GM23338 (cell line): ENCODE measurements around the gene ZNF155. TPM values are rescaled to one million over a fixed set of nuclear protein-coding genes. Genes with fewer than 3 reads are reported as not detected.

Source experiments
- ATAC-seq: fragments of 200-7000 bp; cut with Tn5 transposase; 3 replicates; pipeline ENCODE4 v1.9.1; 2020
- DNase-seq: peaks from one replicate; pipeline ENCODE4 v3.0.0-alpha.2; 2015; ENCODE audit warnings: low spot score
- H2AFZ ChIP-seq: fragments of 200-600 bp; sonication (generic); 2 replicates; pipeline ENCODE4 v1.8.0; 2016; ENCODE audit warnings: antibody characterized with exemption, mild to moderate bottlenecking, moderate library complexity
- H3F3A ChIP-seq: fragments of 200-600 bp; sonication (generic); replicated peaks from 2 replicates; pipeline ENCODE4 v1.8.0; 2017; ENCODE audit warnings: antibody characterized with exemption, mixed run types, low read depth
- H3K27ac ChIP-seq: fragments of 200-600 bp; sonication (generic); 2 replicates; pipeline ENCODE4 v1.6.1; 2016; ENCODE audit warnings: low read depth
- H3K27me3 ChIP-seq: fragments of 200-600 bp; sonication (generic); 2 replicates; pipeline ENCODE4 v1.8.0; 2016; ENCODE audit warnings: mild to moderate bottlenecking, mixed run types, moderate library complexity; ENCODE audit not compliant: insufficient read depth
- H3K36me3 ChIP-seq: fragments of 200-600 bp; sonication (generic); 2 replicates; pipeline ENCODE4 v1.8.0; 2016; ENCODE audit warnings: mild to moderate bottlenecking; ENCODE audit not compliant: insufficient read depth
- H3K4me1 ChIP-seq: fragments of 200-600 bp; sonication (generic); 2 replicates; pipeline ENCODE4 v1.8.0; 2016; ENCODE audit warnings: mild to moderate bottlenecking, moderate library complexity; ENCODE audit not compliant: insufficient read depth
- H3K4me2 ChIP-seq: fragments of 200-600 bp; sonication (generic); 2 replicates; pipeline ENCODE4 v1.7.1; 2017; ENCODE audit warnings: mixed run types
- H3K4me3 ChIP-seq: fragments of 200-600 bp; sonication (generic); 2 replicates; pipeline ENCODE4 v1.6.1; 2016; ENCODE audit warnings: mixed run types
- H3K79me2 ChIP-seq: fragments of 200-600 bp; sonication (generic); replicated peaks from 2 replicates; pipeline ENCODE4 v1.8.0; 2017; ENCODE audit warnings: mild to moderate bottlenecking; ENCODE audit not compliant: insufficient read depth
- H3K9me2 ChIP-seq: fragments of 200-600 bp; sonication (generic); 2 replicates; pipeline ENCODE4 v1.8.0; 2017; ENCODE audit not compliant: insufficient read depth
- H4K20me1 ChIP-seq: fragments of 200-600 bp; sonication (generic); replicated peaks from 2 replicates; pipeline ENCODE4 v1.8.0; 2017; ENCODE audit warnings: mild to moderate bottlenecking; ENCODE audit not compliant: insufficient read depth
- H3K27ac Mint-ChIP-seq: 2 replicates; pipeline ENCODE4 v1.8.0; 2020; ENCODE audit warnings: inconsistent platforms, mild to moderate bottlenecking, moderate library complexity, mixed read lengths
- H3K27me3 Mint-ChIP-seq: 3 replicates; pipeline ENCODE4 v1.8.0; 2022; ENCODE audit warnings: low read depth, mild to moderate bottlenecking, moderate library complexity, mixed read lengths, inconsistent platforms; ENCODE audit not compliant: insufficient read depth, poor library complexity
- H3K36me3 Mint-ChIP-seq: 3 replicates; pipeline ENCODE4 v1.8.0; 2021; ENCODE audit warnings: low read depth, mild to moderate bottlenecking, inconsistent platforms, moderate library complexity, mixed read lengths
- H3K4me1 Mint-ChIP-seq: 3 replicates; pipeline ENCODE4 v1.8.0; 2020; ENCODE audit warnings: mild to moderate bottlenecking, inconsistent platforms, mixed read lengths
- H3K4me3 Mint-ChIP-seq: 3 replicates; pipeline ENCODE4 v1.8.0; 2021; ENCODE audit warnings: moderate library complexity, mild to moderate bottlenecking, inconsistent platforms, mixed read lengths
- H3K9me3 Mint-ChIP-seq: 3 replicates; pipeline ENCODE4 v1.8.0; 2020; ENCODE audit warnings: moderate library complexity, mild to moderate bottlenecking, inconsistent platforms, mixed read lengths
- CREB1 ChIP-seq: fragments of 250-450 bp; sonication (Bioruptor Pico); IDR thresholded peaks from 2 replicates; pipeline ENCODE4 v1.5.0; 2020; ENCODE audit warnings: low read depth, mild to moderate bottlenecking, moderate library complexity
- CTCF ChIP-seq, 2 experiments: fragments of 200-600 bp in 1 of 2; sonication (generic) in 1 of 2; conservative IDR thresholded peaks; 2 replicates each; pipeline versions ENCODE4 v1.5.1 to v1.6.1; 2016 to 2017; ENCODE audit warnings: antibody characterized with exemption in 2 of 2, low read depth in 2 of 2, mild to moderate bottlenecking in 2 of 2, moderate library complexity in 1 of 2
- EZH2phosphoT487 ChIP-seq: fragments of 200-600 bp; sonication (generic); IDR thresholded peaks from one replicate; pipeline ENCODE4 v1.8.1; 2018; ENCODE audit warnings: antibody characterized with exemption; ENCODE audit not compliant: unreplicated experiment
- JUNB ChIP-seq: IDR thresholded peaks from one replicate; pipeline ENCODE4 v1.6.1; 2016; ENCODE audit warnings: antibody characterized with exemption; ENCODE audit not compliant: unreplicated experiment
- NANOG ChIP-seq: IDR thresholded peaks from 2 replicates; pipeline ENCODE4 v1.6.1; 2016; ENCODE audit warnings: antibody characterized with exemption, borderline replicate concordance
- POLR2AphosphoS5 ChIP-seq: IDR thresholded peaks from 2 replicates; pipeline ENCODE4 v1.6.1; 2016; ENCODE audit warnings: antibody characterized with exemption, low read depth
- ZNF114 ChIP-seq: fragments of 250-450 bp; sonication (Bioruptor Pico); IDR thresholded peaks from 2 replicates; pipeline ENCODE4 v1.5.0; 2020; ENCODE audit warnings: mild to moderate bottlenecking, moderate library complexity
- ZNF331 ChIP-seq: fragments of 250-450 bp; sonication (Bioruptor Pico); IDR thresholded peaks from 2 replicates; pipeline ENCODE4 v1.5.0; 2020; ENCODE audit warnings: low read depth, mild to moderate bottlenecking, moderate library complexity
- polyA plus RNA-seq: library from polyadenylated mRNA; unstranded; fragments of >200 nt; fragmentation: Nextera tagmentation; extraction: Ambion mirVana; gene quantifications from 2 replicates; pipeline ENCODE4 v1.2.1, GENCODE V29; 2016
- total RNA-seq: library from RNA; depleted of rRNA; stranded (reverse); fragments of >200 nt; shearing (Covaris generic); gene quantifications from 2 replicates; pipeline ENCODE4 v1.2.3, GENCODE V29; 2014
- TF ChIP-seq, protein P1 (sequence below): IDR thresholded peaks from one replicate; pipeline ENCODE4 v1.6.1; 2018; ENCODE audit warnings: antibody characterized with exemption; ENCODE audit not compliant: unreplicated experiment
- TF ChIP-seq, protein P2 (sequence below): IDR thresholded peaks from 2 replicates; pipeline ENCODE4 v1.6.1; 2016; ENCODE audit warnings: antibody characterized with exemption

The ZNF155 gene
- total and polyA plus RNA-seq, 2 experiments from 2014 or later, result 3.8 to 6.0 TPM

- TF ChIP-seq CTCF (conservative IDR thresholded peaks at IDR 0.05; ENCODE audit: low read depth in 2 of 2), result no peak
- TF ChIP-seq, protein P1, sequence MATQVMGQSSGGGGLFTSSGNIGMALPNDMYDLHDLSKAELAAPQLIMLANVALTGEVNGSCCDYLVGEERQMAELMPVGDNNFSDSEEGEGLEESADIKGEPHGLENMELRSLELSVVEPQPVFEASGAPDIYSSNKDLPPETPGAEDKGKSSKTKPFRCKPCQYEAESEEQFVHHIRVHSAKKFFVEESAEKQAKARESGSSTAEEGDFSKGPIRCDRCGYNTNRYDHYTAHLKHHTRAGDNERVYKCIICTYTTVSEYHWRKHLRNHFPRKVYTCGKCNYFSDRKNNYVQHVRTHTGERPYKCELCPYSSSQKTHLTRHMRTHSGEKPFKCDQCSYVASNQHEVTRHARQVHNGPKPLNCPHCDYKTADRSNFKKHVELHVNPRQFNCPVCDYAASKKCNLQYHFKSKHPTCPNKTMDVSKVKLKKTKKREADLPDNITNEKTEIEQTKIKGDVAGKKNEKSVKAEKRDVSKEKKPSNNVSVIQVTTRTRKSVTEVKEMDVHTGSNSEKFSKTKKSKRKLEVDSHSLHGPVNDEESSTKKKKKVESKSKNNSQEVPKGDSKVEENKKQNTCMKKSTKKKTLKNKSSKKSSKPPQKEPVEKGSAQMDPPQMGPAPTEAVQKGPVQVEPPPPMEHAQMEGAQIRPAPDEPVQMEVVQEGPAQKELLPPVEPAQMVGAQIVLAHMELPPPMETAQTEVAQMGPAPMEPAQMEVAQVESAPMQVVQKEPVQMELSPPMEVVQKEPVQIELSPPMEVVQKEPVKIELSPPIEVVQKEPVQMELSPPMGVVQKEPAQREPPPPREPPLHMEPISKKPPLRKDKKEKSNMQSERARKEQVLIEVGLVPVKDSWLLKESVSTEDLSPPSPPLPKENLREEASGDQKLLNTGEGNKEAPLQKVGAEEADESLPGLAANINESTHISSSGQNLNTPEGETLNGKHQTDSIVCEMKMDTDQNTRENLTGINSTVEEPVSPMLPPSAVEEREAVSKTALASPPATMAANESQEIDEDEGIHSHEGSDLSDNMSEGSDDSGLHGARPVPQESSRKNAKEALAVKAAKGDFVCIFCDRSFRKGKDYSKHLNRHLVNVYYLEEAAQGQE, result no peak
- no peak for TF ChIP-seq POLR2AphosphoS5
Observed at GRCh38 chr19:43997631-43998290, 13.8 kb downstream of the ZNF155 start (continued).

- peak overlapping the region; percentile 43; the same call in 1 of the 2 replicates for H3K27ac Mint-ChIP-seq
- H3K27ac ChIP-seq, result no peak overlapping the region
- no peaks in the 10 kb centered on the region for H3K4me1 ChIP-seq
- peak; percentile 7; the same call in 2 of the 3 replicates for ATAC-seq
- H3K36me3 Mint-ChIP-seq, result peaks cover 11% of the 10 kb centered on the region
- H3K9me2 ChIP-seq, result peaks cover 16% of the 10 kb centered on the region
- peak overlapping the region; percentile 78 for H3K4me2 ChIP-seq
- H2AFZ ChIP-seq, result peak overlapping the region; percentile 97; the same call in 1 of the 2 replicates
- H3K9me3 Mint-ChIP-seq, result peaks cover 2% of the 10 kb centered on the region
- H3K27me3 Mint-ChIP-seq, result peaks cover 9% of the 10 kb centered on the region
- 0 out of 2 replicates have a peak, but pooled peaks cover 8% of the 10 kb centered on the region for H3K79me2 ChIP-seq
- peaks cover 9% of the 10 kb centered on the region for H3K4me1 Mint-ChIP-seq
- peak overlapping the region; percentile 67 for H3K4me3 ChIP-seq
- DNase-seq, result no peak
- no peaks in the 10 kb centered on the region for H4K20me1 ChIP-seq
- no peaks in the 10 kb centered on the region for H3K36me3 ChIP-seq
- no peaks in the 10 kb centered on the region for H3F3A ChIP-seq
- H3K4me3 Mint-ChIP-seq, result peak overlapping the region; percentile 93
- no peaks in the 10 kb centered on the region for H3K27me3 ChIP-seq
- TF ChIP-seq, protein P1, result no peak
- TF ChIP-seq, protein P2, sequence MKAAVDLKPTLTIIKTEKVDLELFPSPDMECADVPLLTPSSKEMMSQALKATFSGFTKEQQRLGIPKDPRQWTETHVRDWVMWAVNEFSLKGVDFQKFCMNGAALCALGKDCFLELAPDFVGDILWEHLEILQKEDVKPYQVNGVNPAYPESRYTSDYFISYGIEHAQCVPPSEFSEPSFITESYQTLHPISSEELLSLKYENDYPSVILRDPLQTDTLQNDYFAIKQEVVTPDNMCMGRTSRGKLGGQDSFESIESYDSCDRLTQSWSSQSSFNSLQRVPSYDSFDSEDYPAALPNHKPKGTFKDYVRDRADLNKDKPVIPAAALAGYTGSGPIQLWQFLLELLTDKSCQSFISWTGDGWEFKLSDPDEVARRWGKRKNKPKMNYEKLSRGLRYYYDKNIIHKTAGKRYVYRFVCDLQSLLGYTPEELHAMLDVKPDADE, result no peak
- TF ChIP-seq EZH2phosphoT487, result no peak
- TF ChIP-seq ZNF114 (CRISPR knock-in tag), result no peak
- TF ChIP-seq NANOG, result no peak
- no peak for TF ChIP-seq CREB1 (CRISPR knock-in tag)
- TF ChIP-seq CTCF (conservative IDR thresholded peaks at IDR 0.05; ENCODE audit: low read depth in 2 of 2), result no peak
- TF ChIP-seq JUNB, result no peak
- no peak for TF ChIP-seq ZNF331 (CRISPR knock-in tag)
- TF ChIP-seq POLR2AphosphoS5, result no peak
Observed at GRCh38 chr19:44002212-44002565, 18.2 kb downstream of the ZNF155 start.
